Measurements from ENCODE around the gene ZFAND4.
"Not testable (repeated sequence)": the region's sequence is repeated elsewhere in the genome, so short reads cannot be mapped to it uniquely, and the experiment has no call there.

ZFAND4 gene

DNA sequence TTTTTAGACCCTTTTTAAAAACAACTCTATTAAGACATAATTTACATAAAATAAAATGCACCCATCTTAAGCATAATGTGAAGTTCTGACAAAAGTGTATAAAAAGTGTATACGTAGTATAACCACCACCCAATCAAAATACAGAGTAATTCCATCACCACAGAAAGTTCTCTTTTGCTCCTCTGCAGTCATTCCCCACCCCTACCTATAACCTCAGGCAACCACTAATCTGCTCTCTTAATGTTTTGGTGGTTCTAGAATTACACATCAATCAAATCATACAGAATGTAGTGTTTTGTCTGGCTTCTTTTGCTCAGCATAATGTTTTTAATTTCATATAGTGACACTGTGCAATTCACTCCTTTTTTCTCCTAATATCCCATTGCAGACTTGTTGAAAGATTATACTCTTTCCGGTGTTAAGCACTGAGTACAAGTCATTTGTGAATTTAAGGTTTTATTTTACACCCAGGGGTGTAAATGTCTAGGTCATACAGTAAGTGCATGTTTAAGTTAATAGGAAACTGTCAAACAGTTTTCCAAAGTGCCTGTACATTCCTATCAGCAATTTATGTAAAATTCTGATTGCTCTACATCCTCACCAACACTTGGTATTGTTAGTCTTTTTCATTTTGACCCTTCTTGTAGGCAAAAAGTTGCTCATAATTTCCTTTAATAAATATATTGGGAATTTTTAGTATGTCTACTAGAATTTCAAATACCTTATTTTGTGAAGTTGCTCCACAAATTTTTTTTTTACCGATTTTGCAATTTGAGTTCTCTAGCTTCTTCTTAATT is 86.3 kb downstream of the ZFAND4 start:
- no peak for DNase-seq

DNA sequence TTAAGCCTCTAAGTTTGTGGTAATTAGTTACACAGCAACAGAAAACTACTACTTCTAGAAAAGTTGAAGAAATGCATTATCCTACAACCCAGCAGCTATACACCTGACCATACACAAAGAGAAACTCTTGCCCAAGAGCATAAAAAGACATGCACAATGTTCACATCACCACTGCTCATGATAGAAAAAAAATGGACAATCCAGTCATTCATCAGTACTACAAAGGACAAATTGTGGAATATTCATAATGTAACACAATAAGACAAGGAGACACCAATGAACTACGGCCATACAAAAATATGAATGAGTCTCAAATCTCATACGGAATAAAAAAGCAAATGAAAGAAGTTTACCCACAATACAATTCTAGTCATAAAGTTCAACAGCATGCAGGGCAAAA is 87.4 kb downstream of the ZFAND4 start:
- DNase-seq, result no peak

DNA sequence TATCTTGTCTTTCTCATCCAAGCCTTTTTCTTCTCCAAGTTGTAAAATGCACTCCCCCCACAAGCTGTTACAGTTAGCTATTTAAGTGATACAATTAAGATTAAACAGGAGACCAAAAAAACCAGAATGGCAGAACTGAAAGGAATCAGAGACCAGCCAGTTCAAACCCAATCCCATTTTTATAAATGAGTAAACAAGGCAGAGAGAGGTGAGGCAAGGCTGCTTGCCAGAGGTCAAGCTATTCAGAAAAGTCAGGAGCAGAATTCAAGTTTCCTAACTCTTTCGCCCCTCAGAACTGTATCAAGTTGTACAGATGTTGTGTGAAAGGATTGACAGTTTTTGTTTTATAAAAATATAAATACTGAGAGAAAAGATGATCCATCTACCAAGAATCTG is 90.2 kb downstream of the ZFAND4 start:
- no peak for DNase-seq

DNA sequence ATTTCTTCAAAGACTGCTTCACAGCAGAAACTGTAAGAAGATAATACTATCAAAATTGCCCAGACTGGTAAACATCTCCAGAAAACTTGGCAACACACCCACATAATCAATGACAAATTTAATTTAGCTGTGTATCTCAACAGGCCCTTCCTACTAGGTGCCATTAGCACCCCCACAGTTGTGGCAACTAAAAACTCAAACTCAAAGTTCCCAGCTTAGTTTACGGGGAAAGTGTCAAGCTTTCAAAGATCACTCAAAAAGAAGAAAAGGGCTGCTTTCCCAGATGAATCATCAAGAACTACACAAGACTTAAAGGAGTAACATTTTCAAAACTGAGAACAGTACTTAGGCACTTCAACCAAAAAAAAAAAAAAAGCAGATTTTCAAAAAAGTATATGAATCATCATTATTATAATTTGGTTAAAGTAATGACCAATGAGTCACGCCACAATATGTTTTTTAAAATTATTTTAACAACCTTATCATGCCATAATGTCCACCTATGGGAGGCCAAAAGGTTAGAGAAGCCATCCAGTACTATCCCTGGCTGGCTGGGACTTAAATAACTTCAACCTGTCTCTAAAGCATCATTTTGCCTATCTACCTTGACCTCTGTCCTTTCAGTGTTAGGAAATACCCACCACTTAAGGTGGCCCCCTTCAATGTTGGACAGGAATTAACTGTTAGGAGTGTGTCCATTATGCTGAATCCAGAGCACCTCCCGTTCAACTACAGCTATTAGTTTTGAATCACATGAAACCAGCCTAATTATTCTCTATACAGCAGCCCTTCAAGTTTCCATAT is 90.8 kb downstream of the ZFAND4 start:
- no peak for DNase-seq

DNA sequence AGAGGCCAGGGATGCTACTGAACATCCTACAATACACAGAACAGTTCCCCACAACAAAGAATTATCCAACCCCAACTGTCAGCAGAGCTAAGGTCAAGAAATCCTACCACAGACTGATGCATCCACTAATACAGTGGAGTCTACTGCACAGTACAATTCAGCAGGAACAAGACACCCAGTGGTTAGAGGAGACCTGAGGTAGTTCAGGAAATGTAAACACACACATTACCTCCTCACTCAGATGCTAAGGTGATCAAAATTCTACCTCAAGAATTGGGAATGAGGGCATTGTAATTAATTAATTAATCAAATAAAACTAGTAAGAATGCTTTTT is 91.4 kb downstream of the ZFAND4 start:
- DNase-seq, result no peak

DNA sequence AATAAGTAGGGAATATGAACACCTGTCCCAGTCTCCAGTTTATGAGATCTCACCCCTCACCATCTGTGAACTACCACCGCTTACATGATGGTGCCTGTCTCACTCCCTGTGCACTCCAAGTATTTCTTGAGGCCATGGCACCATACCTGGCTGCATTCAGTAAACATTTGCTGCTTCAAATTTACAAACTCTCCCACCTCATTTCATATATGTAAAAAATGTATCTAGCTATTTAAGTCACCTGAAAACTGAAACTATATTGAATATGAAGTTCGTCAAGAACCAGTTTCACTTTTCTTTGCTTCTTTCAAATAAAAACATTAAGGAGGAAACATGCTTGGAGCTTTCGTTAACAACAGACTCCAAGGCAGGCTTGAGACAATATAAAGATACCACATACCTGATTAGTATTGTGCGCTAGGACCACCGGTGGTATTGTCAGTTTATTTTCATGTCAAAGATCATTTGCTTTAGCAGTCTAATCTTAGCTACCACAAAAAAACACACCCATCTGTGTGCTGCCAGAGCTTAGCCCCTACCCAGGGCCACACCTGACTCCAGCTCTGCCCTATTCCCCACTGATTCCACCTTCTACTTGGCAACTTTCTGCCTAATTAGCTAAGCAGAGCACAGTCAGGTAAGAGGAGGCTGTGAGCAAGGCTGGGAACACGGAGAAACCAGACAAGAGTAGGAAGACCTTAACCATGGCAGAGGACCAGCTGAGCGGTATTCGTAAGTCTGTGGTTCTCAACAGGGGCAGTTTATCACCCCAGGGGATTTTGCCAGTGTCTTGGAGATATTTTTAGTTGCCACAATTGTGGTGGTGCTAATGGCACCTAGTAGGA is 92.0 kb downstream of the ZFAND4 start:
- DNase-seq, result no peak

DNA sequence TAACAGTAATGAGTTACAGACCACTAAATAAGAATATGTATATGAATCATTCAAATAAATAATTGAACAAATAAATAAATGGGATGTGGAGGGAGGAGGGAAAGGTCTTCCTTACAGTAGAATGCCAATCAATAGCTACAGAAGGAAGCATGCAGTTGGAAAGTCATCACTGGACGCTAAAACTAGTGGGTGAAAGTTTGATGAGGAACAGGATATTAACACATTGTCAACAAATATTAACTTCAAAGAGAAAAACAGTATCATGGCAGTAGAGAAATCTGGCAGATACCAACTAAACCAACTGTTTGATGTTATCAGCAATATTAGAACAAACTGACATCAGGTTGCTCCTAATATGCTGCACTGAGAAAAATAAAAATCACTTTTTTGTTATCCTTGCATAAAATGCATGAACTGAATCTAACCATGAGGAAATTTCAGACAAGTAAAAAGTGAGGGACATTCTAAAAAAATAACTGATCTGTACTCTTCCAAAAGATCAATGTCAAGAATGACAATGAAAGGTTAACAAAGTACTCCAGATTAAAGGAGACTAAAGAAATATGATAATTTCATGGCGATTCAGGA is 94.1 kb downstream of the ZFAND4 start:
- DNase-seq, result no peak

DNA sequence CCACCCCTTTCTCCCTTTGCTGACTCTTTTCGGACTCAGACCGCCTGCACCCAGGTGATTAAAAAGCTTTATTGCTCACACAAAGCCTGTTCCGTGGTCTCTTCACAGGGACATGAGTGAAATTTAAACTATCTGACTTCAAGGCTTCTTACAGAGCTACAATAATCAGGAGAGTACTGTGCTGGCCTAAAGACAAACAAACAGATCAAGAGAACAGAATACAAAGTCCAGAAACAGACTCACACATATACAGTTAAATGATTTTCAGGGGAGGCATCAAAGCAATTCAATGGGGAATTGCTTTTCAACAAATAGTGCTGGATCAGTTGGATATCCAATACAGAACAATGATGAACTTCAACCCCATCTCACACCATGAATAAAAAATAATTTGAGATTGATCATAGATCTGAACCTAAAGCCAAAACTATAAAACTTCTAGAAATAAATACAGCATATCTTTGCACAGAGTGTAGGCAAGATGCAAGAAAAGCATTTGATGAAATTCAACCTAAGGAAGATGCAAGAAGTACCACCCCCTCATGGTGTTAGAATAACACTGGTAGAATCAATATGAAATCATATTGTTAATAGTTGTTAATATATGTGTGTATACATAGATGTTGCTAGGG is 96.5 kb downstream of the ZFAND4 start:
- DNase-seq, result no peak

DNA sequence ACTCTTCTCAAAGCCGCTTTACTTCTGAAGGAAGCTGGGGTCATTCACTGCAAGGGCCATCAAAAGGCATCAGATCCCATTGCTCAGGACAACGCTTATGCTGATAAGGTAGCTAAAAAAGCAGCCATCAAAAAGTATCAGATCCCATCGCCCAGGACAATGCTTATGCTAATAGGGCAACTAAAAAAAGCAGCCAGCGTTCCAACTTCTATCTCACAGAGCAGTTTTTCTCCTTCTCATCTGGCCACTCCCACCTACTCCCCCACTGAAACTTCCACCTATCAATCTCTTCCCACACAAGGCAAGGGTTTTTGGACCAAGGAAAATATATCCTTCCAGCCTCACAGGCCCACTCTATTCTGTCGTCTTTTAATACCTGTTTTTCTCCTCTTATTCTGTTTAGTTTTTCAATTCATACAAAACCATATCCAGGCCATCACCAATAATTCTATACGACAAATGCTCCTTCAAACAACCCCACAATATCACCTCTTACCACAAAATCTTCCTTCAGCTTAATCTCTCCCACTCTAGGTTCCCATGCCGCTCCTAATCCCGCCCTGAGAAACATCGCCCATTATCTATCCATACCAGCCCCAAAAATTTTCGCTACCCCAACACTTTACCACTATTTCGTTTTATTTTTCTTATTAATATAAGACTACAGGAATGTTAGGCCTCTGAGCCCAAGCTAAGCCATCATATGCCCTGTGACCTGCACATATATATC is 97.4 kb downstream of the ZFAND4 start:
- not testable (repeated sequence) for DNase-seq

DNA sequence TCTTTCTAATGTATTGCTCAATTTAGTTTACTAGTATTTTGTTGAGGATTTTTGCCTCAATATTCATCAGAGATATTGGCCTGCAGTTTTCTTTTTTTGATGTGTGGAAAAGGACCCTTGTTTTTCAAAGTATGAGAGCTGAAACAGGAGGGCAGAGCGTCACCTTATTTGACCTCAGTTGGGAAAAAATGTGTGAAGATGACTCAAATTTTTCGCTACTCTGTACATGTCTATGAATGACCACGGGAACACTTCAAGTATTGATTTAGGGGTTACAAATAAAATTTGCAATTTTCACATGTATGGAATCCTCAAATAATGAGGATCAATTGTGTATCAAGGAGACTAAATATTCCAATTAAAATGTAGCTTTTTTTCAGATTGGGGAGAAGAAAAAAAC is 103.1 kb downstream of the ZFAND4 start:
- no peak for DNase-seq

DNA sequence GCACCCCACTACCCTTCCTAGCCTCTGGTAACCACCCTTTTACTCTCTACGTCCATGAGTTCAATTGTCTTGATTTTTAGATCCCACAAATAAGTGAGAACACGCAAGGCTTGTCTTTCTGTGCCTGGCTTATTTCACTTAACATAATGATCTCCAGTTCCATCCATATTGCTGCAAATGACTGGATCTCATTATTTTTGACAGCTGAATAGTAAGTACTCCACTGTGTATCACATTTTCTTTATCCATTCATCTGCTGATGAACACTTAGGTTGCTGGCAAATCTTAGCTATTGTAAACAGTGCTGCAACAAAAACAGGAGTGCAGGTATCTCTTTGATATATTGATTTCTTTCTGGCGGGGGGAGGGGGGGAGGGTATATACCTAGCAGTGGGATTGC is 106.2 kb downstream of the ZFAND4 start:
- no peak for DNase-seq
